COLO668 (cell line): ENCODE measurements around the gene CHEK2.
"Not testable (repeated sequence)": the region's sequence is repeated elsewhere in the genome, so short reads cannot be mapped to it uniquely, and the experiment has no call there.

Source experiments
- DNase-seq: peaks from one replicate; lab custom pipeline; 2025; ENCODE audit not compliant: unreplicated experiment; lab: John Stamatoyannopoulos, UW

CHEK2 gene

DNA sequence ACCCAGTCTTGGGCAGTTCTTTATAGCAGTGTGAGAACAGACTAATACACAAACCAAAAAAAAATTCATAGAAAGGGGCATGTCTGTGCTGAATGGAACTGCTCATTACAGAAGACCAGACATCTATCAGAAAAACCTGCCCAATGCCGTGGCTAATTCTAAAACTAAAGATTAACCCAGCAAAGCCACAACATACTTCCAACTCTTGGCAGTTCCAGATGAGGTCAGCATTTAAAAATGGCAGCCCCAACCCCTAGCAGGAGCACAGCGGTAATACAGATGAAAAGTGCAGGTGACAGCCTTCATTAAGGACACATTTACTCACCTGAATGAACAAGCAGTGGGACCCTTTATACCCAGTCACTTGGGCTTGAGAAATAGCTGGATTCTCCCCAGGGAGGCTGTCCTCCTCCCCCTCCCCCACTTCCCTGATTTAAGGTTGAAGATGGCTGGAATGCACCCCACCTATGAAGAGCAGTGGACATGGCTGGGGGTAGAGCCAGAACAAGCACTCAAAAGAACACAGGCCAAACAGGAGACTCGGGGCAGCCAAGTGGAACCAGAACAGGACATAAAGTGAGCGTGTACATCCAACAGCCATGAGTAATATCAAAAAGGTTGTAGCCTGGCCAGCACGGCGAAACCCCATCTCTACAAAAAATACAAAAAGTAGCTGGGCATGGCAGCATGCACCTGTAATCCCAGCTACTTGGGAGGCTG, 48.4 kb downstream of the CHEK2 start:
- not testable (repeated sequence) for DNase-seq

DNA sequence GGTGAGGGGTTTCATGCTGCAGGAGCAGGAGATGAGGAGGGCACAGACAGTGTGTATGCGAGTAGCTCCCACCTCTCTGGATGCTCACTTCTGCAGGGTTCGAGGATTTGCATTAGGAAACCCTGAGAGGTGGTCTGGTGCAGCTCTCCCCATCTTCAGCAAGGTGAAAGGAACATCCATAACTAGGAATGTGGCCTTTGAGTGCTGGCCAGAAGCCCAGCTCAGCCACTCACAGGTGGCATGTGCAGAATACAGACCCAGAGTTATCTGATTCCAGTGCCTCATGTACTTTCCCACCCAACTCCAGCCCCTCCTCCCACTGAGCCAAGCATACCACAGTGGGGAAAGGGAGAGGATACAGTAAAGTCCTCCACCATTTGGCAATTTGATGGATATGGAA, 51.8 kb downstream of the CHEK2 start:
- DNase-seq = not testable (repeated sequence)

DNA sequence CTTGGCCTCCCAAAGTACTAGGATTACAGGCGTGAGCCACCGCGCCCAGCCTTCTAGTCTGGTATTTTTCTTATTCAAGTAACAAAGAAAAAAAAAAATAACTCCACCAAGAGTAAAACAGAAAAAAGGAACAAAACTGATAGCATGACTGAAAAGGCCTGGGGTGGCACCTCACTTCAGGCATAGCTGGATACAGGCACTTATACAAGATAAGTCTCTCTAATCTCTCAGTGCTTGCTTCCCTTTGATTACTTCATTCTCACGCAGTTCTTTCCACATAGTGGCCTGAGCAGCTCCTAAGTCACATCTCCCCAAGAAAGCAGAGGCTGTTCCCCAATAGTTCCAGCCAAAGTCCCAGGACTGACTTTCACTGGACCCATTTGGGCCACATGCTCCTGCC, 58.7 kb downstream of the CHEK2 start:
- not testable (repeated sequence) for DNase-seq

DNA sequence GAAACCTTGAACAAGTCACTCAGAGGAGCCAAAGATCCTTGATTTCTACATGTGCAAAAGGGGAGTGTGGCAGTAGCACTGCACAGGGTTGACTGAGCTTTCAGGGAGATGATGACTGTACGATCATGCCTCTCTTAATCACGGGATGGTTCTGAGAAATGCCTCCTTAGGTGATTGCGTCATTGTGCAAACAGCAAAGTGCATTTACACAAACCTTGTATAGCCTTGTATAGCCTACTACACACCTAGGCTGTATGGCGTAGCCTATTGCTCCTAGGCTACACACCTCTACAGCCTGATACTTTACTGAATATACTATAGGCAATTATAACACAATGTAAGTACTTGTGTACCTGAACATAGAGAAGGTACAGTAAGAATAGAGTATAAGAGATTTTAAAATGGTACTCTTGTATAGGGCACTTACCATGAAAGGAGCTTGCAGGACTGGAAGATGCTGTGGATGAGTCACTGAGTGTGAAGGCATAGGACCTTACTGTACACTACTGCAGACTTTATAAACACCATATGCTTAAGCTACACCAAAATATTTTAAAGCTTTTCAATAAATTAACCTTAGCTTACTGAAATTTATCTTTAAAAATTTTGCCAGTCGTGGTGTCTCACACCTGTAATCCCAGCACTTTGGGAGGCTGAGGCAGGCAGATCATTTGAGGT, 60.7 kb downstream of the CHEK2 start:
- DNase-seq = peak; percentile 10

DNA sequence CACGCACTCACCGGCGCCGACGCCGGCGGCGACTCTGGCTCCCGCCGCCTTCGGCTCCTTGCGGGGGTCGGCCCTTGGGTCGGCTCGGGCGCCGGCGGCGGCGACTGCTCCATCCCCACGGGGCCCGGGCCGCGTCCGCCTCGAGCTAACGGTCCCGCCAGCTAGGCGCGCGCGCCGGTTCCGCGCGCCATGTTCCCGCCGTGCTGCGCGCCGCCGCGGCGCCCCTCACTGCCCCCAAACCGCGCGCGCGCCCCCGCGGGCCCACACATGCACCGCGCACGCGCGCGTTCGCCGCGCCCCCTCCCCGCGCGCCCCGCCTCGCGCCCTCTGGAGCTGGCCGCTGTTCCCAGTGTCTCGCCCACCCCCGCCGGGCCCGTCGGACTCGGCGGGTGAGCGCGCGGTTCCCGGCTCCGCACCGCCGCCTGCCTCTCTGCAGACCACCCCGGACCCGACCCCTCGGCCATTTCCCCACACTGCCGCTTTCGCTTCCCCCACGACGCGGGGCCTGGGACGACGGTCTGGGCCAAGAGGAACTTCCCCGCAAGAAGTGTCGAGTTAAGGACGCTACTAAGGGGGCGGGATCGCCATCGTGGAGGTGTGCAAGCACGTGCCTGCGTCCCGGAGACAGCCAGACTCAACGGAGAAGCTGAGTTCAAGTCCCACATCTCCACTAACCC, 61.9 kb downstream of the CHEK2 start, which contains the start of gene TTC28:
Gene TTC28 (minus strand): TSS at position 230 of the 677 bp plus-strand sequence. CDS start 117 bp downstream, at position 113.
- peak; percentile 85 for DNase-seq

DNA sequence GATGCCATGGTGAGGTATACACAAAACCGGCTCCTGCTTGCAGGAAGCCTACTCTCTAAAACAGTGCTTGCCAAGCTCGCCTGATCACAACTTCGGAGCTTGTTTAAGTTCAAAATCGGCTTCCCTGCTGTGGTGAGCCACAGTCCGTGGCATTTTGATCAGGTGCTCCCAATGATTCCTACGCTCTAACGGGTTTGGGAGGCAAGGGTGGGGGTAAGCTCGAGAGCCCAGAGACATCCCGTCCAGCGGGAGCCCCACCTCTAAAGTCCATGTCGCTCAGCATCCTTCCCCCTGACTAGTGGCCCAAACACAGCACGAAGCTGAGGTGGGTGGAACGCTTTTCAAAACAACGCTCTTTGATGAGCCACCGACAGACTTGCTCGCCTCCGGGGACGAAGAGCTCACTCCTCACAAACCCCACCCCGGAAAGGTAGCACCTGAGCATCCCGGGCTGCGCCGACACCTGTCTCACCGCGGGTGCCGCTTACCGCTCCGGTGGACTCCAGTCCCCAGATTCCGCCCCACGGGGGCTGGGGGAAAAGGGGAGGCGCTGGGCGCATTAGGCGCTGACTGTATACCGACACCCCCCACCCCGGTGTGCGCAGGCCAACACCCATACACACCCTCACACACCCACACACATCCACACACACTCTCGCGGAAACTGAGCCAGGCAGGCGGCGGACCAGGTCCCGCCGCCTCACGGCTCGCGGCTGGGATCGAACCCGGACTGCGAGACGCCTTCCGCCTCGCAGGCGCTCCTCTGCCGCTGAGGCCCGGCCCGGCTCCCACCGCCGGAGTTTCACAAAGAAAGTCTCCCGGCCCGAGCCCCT, 62.6 kb downstream of the CHEK2 start:
- DNase-seq = peak; percentile 47

DNA sequence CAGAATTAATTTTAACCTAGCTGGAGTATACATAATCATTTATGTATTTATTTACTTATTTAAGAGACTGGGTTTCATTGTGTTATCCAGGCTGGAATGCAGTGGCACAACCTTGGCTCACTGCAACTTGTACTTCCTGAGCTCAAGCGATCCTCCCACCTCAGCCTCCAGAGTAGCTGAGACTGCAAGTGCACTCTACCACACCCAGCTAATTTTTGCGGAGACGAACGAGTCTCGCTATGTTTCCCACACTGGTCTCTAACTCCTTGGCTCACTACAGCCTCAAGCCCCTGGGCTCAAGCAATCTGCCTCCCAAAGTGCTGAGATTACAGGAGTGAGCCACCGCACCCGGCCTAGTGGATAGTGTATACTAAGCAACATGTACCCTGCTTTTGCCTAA, 63.5 kb downstream of the CHEK2 start:
- not testable (repeated sequence) for DNase-seq

DNA sequence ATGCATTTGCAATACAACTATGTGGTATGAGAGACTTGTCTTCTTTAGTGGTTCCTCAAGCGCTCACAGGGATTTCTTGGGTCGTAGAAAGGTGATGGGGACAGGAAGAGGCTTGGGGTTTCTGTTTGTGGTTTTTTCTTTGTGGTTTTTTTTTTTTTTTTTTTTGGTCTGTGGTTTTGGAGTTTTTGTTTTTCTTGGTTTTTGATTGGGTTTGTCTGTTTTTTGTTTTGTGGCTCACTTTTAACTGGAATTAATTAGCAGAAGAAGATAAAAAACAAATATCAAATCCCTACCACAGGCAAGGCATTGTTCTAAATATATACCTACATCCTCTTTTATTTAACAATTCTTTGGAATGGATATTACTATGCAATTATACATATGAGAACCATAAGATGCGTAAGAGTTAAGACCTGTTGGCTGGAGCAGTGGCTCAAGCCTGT, 67.5 kb downstream of the CHEK2 start:
- no peak for DNase-seq

DNA sequence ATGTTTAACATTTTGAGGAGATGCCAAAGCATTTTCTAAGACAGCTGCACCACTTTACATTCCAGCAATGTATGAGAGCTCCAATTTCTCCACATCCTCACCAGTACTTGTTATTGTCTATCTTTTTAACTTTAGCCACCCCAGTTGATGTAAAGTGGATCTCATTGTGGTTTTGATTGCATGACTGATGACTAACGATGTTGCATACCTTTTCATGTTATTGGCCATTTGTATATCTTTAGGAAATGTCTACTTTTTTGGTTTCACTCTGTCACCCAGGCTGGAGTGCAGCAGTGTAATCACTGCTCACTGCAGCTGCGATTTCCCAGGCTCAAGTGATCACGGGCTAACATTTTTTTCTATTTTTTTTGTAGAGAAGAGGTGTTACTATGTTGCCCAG, 70.9 kb downstream of the CHEK2 start:
- DNase-seq = no peak

DNA sequence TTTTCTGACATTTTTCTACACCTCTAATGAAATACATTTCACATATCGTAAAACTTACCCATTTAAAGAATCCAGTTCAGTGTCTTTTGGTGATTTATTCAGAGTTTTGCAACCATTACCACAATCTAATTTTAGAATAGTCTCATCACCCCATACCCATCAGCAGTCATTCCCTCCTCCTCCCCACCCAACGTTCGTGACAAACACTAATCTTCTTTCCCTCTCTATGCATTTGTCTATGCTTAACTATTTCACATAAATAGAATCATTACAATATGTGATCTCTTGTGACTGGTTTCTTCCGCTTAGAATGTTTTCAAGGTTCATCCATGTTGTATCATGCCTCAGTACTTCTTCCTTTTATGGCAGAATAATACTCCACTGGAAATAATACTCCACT, 71.5 kb downstream of the CHEK2 start:
- DNase-seq = no peak

DNA sequence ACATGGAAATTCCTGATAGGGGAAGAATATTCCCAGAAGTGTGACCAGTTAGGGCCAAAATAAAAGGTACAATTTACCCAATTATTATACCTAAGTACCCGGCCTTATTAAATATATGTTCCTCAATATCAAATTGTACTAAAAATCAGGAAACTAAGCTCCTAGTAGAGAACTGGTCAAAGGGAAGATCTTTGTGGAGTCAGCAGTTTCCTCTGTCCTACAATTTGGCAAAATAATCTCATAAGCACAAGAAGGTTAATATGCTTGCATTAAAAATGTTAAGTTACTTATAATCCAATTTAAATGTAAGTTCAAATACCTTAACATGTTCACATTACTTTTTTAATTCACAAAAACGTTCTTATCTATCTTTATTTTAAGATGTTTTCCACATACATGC, 72.2 kb downstream of the CHEK2 start:
- DNase-seq = no peak

DNA sequence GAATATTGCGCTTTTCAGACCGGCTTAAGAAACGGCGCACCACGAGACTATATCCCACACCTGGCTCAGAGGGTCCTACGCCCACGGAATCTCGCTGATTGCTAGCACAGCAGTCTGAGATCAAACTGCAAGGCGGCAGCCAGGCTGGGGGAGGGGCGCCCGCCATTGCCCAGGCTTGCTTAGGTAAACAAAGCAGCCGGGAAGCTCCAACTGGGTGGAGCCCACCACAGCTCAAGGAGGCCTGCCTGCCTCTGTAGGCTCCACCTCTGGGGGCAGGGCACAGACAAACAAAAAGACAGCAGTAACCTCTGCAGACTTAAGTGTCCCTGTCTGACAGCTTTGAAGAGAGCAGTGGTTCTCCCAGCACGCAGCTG, 78.1 kb downstream of the CHEK2 start:
- DNase-seq = not testable (repeated sequence)

DNA sequence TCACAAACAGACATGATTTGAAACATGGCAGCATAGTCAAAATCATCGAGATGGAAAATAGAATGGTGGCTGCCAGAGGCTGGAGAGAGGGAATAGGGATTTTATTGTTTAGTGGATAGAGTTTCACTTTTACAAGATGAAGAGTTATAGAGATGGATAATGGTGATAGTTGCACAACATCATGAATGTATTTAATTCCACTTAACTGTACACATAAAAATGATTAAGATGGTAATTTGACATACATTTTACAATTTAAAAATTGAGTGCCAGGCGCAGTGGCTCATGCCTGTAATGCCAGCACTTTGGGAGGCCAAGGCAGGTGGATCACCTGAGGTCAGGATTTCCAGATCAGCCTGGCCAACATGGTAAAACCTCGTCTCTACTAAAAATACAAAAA, 83.2 kb downstream of the CHEK2 start:
- no peak for DNase-seq

DNA sequence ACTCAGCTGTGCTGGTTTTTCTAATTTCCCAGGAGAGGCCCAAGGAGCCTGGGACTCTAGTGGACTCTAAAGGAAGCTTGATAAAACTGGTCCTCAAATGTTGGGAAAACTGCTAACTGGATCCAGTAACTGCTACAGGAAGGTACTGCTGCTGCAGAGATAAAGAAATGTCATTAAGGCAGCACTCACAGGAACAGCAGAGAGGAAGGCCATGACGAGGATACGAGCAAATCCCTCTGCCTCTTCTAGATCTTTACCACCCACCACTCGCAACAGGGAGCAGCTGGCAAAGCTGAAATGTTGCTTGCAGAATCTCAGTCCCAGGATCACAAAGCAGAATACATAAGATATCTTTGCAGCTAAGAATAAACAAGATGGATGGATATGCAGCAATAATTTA, 85.4 kb downstream of the CHEK2 start:
- no peak for DNase-seq

DNA sequence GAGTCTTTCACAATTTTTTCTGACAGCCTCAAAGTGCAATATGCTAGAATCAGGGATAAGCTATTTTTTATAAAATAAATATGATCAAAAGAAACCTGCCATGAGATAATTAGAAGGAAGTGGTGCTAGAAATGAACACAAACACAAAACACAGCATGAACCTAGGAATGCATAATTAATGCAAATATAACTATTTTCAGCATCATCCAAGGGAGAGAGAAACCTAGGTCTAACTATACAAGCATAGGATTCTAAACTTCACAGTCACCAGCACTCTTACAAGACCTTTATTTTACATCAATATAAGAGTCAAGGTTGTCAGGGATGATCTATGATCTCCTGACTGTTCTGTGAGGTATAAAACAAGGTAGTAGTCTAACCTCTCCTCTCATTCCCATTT, 91.2 kb downstream of the CHEK2 start:
- no peak for DNase-seq

DNA sequence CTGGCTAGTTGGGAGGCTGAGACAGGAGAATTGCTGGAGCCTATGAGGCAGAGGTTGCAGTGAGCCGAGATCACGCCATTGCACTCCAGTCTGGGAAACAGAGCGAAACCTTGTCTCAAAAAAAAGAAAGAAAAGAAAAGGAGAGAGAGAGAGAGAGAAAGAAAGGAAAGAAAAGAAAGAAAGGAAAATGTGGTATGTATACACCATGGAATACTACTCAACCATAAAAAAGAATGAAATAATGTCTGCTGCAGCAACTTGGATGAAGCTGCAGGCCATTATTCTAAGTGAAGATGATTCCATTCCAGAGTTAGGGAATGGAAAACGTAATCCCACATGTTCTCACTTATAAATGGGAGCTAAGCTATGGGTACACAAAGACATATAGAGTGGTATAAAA, 92.8 kb downstream of the CHEK2 start:
- no peak for DNase-seq

DNA sequence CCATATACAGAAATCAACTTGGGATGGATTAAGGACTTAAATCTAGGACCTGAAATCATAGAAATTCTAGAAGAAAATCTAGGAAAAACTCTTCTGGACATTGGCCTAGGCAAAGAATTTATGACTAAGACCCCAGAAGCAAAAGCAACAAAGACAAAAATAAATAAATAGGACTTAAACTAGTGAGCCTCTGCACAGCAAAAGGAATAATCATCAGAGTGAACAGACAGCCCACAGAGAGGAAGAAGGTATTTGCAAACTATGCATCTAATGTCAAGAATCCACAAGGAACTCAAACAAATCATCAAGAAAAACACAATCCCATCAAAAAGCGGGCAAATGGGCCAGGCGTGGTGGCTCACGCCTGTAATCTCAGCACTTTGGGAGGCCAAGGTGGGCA, 94.4 kb downstream of the CHEK2 start:
- no peak for DNase-seq

DNA sequence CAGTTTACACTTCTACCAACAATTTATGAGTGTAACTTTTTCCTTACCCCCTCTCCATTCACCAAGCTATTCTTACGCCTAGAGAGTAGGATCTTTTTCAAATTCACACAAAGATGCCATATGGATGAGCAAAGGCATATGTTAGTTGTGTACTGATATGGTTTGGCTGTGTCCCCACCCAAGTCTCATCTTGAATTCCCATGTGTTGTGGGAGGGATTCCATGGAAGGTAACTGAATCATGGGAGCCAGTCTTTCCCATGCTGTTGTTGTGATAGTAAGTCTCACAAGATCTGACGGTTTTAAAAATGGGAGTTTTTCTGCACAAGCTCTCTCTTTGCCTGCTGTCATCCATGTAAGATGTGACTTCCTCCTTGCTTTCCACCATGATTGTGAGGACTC, 102.3 kb downstream of the CHEK2 start:
- DNase-seq = no peak
